Measurements from ENCODE around the gene OBP2B. TPM values are rescaled to one million over a fixed set of nuclear protein-coding genes. Genes with fewer than 3 reads are reported as not detected.

OBP2B gene
- not detected in 2 replicates for total RNA-seq

GRCh38 chr9:133208880-133209300 is at the start of gene OBP2B:
TSS of gene OBP2B (minus strand) at chr9:133209250. CDS start at chr9:133209199, 51 bp downstream.

GRCh38 chr9:133163504-133164172 is 45.4 kb downstream of the OBP2B start, which contains the start of gene GBGT1:
TSS of gene GBGT1 (minus strand) at chr9:133163914. CDS start at chr9:133162412, 1,502 bp downstream.

Other genes starting within 250 kb of the OBP2B start
- not detected in 2 replicates for gene GFI1B, start 230.6 kb downstream of the OBP2B start, total RNA-seq
- gene GTF3C5, start 178.3 kb downstream of the OBP2B start, total RNA-seq: 31.7 and 52.7 TPM in 2 replicates
- 0.12 TPM in 1 of 2 replicates, not detected in the other for gene CEL, start 147.3 kb downstream of the OBP2B start, total RNA-seq
- 19.3 and 22.0 TPM in 2 replicates for gene RALGDS, start 88.0 kb downstream of the OBP2B start, total RNA-seq
- 3.1 and 3.2 TPM in 2 replicates for gene GBGT1, start 45.3 kb downstream of the OBP2B start, total RNA-seq
- under 0.01 TPM in 1 of 2 replicates, not detected in the other for gene ABO, start 66.0 kb upstream of the OBP2B start, total RNA-seq
- 12.3 and 13.5 TPM in 2 replicates for gene SURF6, start 126.9 kb upstream of the OBP2B start, total RNA-seq
- gene MED22, start 138.9 kb upstream of the OBP2B start, total RNA-seq: 21.7 and 22.0 TPM in 2 replicates
- 2,205 and 2,513 TPM in 2 replicates for gene RPL7A, start 139.0 kb upstream of the OBP2B start, total RNA-seq
- 21.5 and 25.6 TPM in 2 replicates for gene SURF1, start 147.2 kb upstream of the OBP2B start, total RNA-seq
- gene SURF2, start 147.3 kb upstream of the OBP2B start, total RNA-seq: 9.2 and 19.3 TPM in 2 replicates
- 547 and 670 TPM in 2 replicates for gene SURF4, start 166.8 kb upstream of the OBP2B start, total RNA-seq
- 0.77 and 1.1 TPM in 2 replicates for gene STKLD1, start 167.1 kb upstream of the OBP2B start, total RNA-seq
- 15.9 and 17.6 TPM in 2 replicates for gene REXO4, start 208.8 kb upstream of the OBP2B start, total RNA-seq
- gene ADAMTS13, start 213.1 kb upstream of the OBP2B start, total RNA-seq: 0.77 and 2.7 TPM in 2 replicates

Measured in uterine smooth muscle cell (primary cell).